IPS-NIHi11 (cell line): ENCODE data around the gene CAMSAP2.
A peak's percentile ranks its signal among the peaks of the same experiment; 100 is the strongest.

Source experiments
- DNase-seq: peaks from one replicate; pipeline ENCODE4 v3.0.0; 2012; ENCODE audit warnings: mixed read lengths, low spot score

CAMSAP2 gene

GRCh38 chr1:200883118-200883517 lies 144.4 kb downstream of the CAMSAP2 start:
- no peak for DNase-seq

- DNase-seq, result no peak
Measured at GRCh38 chr1:200885623-200886402, 147.1 kb downstream of the CAMSAP2 start.

GRCh38 chr1:200886594-200886993 lies 147.9 kb downstream of the CAMSAP2 start:
- no peak for DNase-seq

GRCh38 chr1:200887036-200887435 lies 148.3 kb downstream of the CAMSAP2 start:
- no peak for DNase-seq

GRCh38 chr1:200887772-200888348 lies 149.2 kb downstream of the CAMSAP2 start:
- no peak for DNase-seq

GRCh38 chr1:200888349-200888838 lies 149.7 kb downstream of the CAMSAP2 start:
- DNase-seq, result no peak

- no peak for DNase-seq
Measured at GRCh38 chr1:200889571-200889970, 150.9 kb downstream of the CAMSAP2 start.

- DNase-seq, result no peak
Measured at GRCh38 chr1:200890027-200890426, 151.3 kb downstream of the CAMSAP2 start.

GRCh38 chr1:200890818-200891773 lies 152.4 kb downstream of the CAMSAP2 start:
- peak; percentile 80 for DNase-seq

GRCh38 chr1:200891774-200892157 lies 153.1 kb downstream of the CAMSAP2 start:
- DNase-seq, result peak; percentile 68

- DNase-seq, result no peak
Measured at GRCh38 chr1:200892546-200892945, 153.9 kb downstream of the CAMSAP2 start.

- no peak for DNase-seq
Measured at GRCh38 chr1:200892958-200893357, 154.3 kb downstream of the CAMSAP2 start.

- no peak for DNase-seq
Measured at GRCh38 chr1:200893411-200893901, 154.8 kb downstream of the CAMSAP2 start.

GRCh38 chr1:200894712-200895442 lies 156.2 kb downstream of the CAMSAP2 start, which contains the start of gene INAVA:
TSS of gene INAVA (plus strand) at chr1:200894900. CDS start at chr1:200898401, 3,501 bp downstream.
- no peak for DNase-seq

- DNase-seq, result no peak
Measured at GRCh38 chr1:200895443-200895789, 156.7 kb downstream of the CAMSAP2 start.

- no peak for DNase-seq
Measured at GRCh38 chr1:200895801-200896530, 157.3 kb downstream of the CAMSAP2 start.

GRCh38 chr1:200896531-200897196 lies 158.0 kb downstream of the CAMSAP2 start:
- DNase-seq, result peak; percentile 47

- no peak for DNase-seq
Measured at GRCh38 chr1:200897259-200897658, 158.6 kb downstream of the CAMSAP2 start.

- no peak for DNase-seq
Measured at GRCh38 chr1:200899015-200899386, 160.3 kb downstream of the CAMSAP2 start.

GRCh38 chr1:200899451-200899915 lies 160.8 kb downstream of the CAMSAP2 start:
- DNase-seq, result no peak
